GM19467 (cell line): ENCODE measurements around the gene DNMT1.
A peak's percentile ranks its signal among the peaks of the same experiment; 100 is the strongest.
"Not testable (repeated sequence)": the region's sequence is repeated elsewhere in the genome, so short reads cannot be mapped to it uniquely, and the experiment has no call there.

Experiments used
- ATAC-seq: cut with Tn5 transposase; IDR thresholded peaks from one replicate; pipeline ENCODE4 v1.9.1; 2021; ENCODE audit warnings: mild to moderate bottlenecking, moderate library complexity; ENCODE audit not compliant: unreplicated experiment

DNMT1 gene

GRCh38 chr19:10194500-10195198, at the start of gene DNMT1:
Gene DNMT1, minus strand, starts transcription at chr19:10194953. Its CDS starts 54 bp downstream, at chr19:10194899.
- peak; percentile 71 for ATAC-seq

- no peak for ATAC-seq
Measured at GRCh38 chr19:10243606-10244005, 48.9 kb upstream of the DNMT1 start.

GRCh38 chr19:10241826-10242449, 47.2 kb upstream of the DNMT1 start:
- ATAC-seq, result not testable (repeated sequence)

GRCh38 chr19:10238172-10238783, 43.5 kb upstream of the DNMT1 start:
- no peak for ATAC-seq

- ATAC-seq, result no peak
Measured at GRCh38 chr19:10237702-10238101, 42.9 kb upstream of the DNMT1 start.

- ATAC-seq, result not testable (repeated sequence)
Measured at GRCh38 chr19:10235409-10235808, 40.7 kb upstream of the DNMT1 start.

GRCh38 chr19:10235003-10235402, 40.2 kb upstream of the DNMT1 start:
- no peak for ATAC-seq

- ATAC-seq, result no peak
Measured at GRCh38 chr19:10233946-10234345, 39.2 kb upstream of the DNMT1 start.

- ATAC-seq, result no peak
Measured at GRCh38 chr19:10231612-10232228, 37.0 kb upstream of the DNMT1 start.

GRCh38 chr19:10230861-10231611, 36.3 kb upstream of the DNMT1 start, which contains the start of gene S1PR2:
Gene S1PR2, minus strand, starts transcription at chr19:10231331. Its CDS starts 6,426 bp downstream, at chr19:10224905.
- ATAC-seq, result no peak

GRCh38 chr19:10230173-10230860, 35.6 kb upstream of the DNMT1 start:
- no peak for ATAC-seq

- ATAC-seq, result no peak
Measured at GRCh38 chr19:10228920-10229319, 34.2 kb upstream of the DNMT1 start.

GRCh38 chr19:10228393-10228792, 33.6 kb upstream of the DNMT1 start:
- ATAC-seq, result no peak

- no peak for ATAC-seq
Measured at GRCh38 chr19:10227026-10227971, 32.5 kb upstream of the DNMT1 start.

- no peak for ATAC-seq
Measured at GRCh38 chr19:10226376-10227025, 31.7 kb upstream of the DNMT1 start.

GRCh38 chr19:10226021-10226375, 31.2 kb upstream of the DNMT1 start:
- ATAC-seq, result no peak

- no peak for ATAC-seq
Measured at GRCh38 chr19:10224337-10224736, 29.6 kb upstream of the DNMT1 start.

GRCh38 chr19:10223488-10224213, 28.9 kb upstream of the DNMT1 start:
- ATAC-seq, result no peak
